NT2/D1 (cell line): ENCODE data around the gene TCERG1L.
"Not testable (repeated sequence)": the region's sequence is repeated elsewhere in the genome, so short reads cannot be mapped to it uniquely, and the experiment has no call there.

Experiments used
- DNase-seq: peaks from one replicate; pipeline ENCODE4 v3.0.0-alpha.2; 2011; ENCODE audit warnings: low read depth, low spot score
- H3K27me3 ChIP-seq: 2 replicates; pipeline ENCODE4 v1.6.0; 2011; ENCODE audit warnings: mild to moderate bottlenecking; ENCODE audit not compliant: insufficient read length, insufficient read depth
- H3K36me3 ChIP-seq: 2 replicates; pipeline ENCODE4 v1.6.1; 2011; ENCODE audit warnings: mild to moderate bottlenecking, low read length, mixed read lengths; ENCODE audit not compliant: insufficient read depth, insufficient read length
- H3K4me1 ChIP-seq: 2 replicates; pipeline ENCODE4 v1.5.1; 2011; ENCODE audit not compliant: insufficient read depth, insufficient read length
- H3K4me3 ChIP-seq: 2 replicates; pipeline ENCODE4 v1.5.1; 2011; ENCODE audit warnings: low read depth; ENCODE audit not compliant: insufficient read length
- H3K9ac ChIP-seq: 2 replicates; pipeline ENCODE4 v1.6.0; 2011; ENCODE audit warnings: low read depth; ENCODE audit not compliant: insufficient read length
- H3K9me3 ChIP-seq: 2 replicates; pipeline ENCODE4 v1.5.1; 2011; ENCODE audit warnings: mild to moderate bottlenecking, low read length; ENCODE audit not compliant: insufficient read depth
- SUZ12 ChIP-seq: IDR thresholded peaks from 2 replicates; pipeline ENCODE4 v1.6.1; 2011; ENCODE audit not compliant: insufficient read length, insufficient read depth; ENCODE audit errors: extremely low read depth
- YY1 ChIP-seq: IDR thresholded peaks from 2 replicates; pipeline ENCODE4 v1.6.1; 2011; ENCODE audit not compliant: insufficient read length, insufficient read depth
- ZNF274 ChIP-seq: IDR thresholded peaks from 2 replicates; pipeline ENCODE4 v1.6.1; 2011; ENCODE audit warnings: mild to moderate bottlenecking, low read depth, low read length

The TCERG1L gene

DNA sequence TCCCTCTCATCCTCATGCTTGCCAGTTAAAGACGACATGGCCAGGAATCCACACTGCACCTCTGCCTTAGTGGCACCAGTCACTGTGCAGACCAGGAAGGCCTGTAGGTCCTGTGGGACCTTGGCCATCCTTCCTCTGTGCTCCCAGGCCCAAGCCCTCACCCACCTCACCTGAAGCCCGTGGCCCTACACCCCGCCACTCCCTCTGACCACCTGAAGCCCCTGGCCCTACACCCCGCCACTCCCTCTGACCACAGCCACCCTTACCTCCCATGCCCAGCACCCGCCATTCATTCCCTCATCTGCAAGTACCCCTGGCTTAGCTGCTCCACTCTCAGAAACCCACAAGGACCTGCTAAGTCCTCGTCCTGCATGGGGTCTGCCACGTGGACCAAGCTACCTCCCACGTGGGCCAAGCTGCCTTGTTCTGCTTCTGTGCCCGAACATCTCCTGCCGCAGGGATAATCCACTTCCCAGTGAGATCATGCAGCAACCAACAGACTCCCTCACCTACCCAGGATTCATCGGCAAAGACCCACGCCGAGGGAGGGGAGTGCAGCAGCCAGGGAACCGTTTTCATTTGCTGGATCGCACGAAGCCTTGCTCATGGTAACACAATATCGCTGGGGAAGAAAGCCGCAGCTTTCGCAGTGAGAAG, 151.2 kb downstream of the TCERG1L start:
- Histone ChIP-seq H3K27me3 (no peaks in the 10 kb centered on the region), H3K4me1 (no peaks in the 10 kb centered on the region), H3K36me3 (no peaks in the 10 kb centered on the region), H3K9ac (no peak overlapping the region), H3K9me3 (no peaks in the 10 kb centered on the region), H3K4me3 (no peak overlapping the region)
- TF ChIP-seq SUZ12, result no peak
- TF ChIP-seq YY1, result no peak
- no peak for TF ChIP-seq ZNF274
- no peak for DNase-seq

DNA sequence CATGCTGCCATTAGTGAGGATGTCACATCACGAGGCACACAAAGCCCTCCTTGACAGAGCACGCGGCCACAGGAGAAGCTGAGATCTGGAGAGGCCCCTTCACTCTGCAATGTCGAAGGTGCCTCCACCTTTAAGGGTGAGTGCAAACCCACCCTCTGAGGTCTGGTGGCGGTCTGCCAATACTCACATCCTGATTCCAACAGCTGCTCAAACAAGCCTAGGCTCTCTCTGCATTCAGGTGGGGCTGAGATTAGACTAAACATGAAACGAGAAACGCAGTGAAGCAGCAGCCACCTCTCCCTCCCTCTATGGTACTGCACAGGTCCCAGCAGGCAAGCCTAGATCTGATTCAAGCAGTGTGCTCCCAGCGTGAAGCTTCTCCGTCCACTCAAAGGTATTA, 151.8 kb downstream of the TCERG1L start:
- no peaks in the 10 kb centered on the region for H3K9me3 ChIP-seq
- no peaks in the 10 kb centered on the region for H3K36me3 ChIP-seq
- H3K4me3 ChIP-seq, result no peak overlapping the region
- H3K4me1 ChIP-seq, result no peaks in the 10 kb centered on the region
- DNase-seq, result no peak
- no peak overlapping the region for H3K9ac ChIP-seq
- TF ChIP-seq YY1 (no peak), SUZ12 (no peak), ZNF274 (no peak)
- H3K27me3 ChIP-seq, result no peaks in the 10 kb centered on the region

DNA sequence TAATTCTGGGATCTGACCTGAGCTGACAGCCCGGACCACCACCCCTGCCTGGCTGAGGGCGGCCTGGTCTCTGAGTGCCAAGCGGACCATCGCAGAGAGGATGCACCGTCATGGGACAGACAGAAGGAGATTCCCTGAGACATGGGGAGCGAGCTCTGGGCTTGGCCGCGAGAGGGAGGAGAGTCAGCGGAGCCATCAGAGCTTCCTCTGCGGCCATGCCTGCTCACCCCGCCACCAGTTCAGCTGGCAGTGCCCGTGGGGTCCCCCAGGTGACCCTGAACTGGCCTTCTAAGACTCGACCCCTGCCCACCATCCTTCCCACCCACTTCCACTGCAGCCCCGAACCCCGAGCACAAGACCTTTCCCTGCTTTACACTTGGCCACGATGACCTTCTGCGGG, 152.8 kb downstream of the TCERG1L start:
- TF ChIP-seq ZNF274, result no peak
- no peak for TF ChIP-seq SUZ12
- TF ChIP-seq YY1, result no peak
- Histone ChIP-seq H3K4me3 (no peak overlapping the region), H3K9me3 (no peaks in the 10 kb centered on the region), H3K4me1 (no peaks in the 10 kb centered on the region), H3K9ac (no peak overlapping the region), H3K36me3 (no peaks in the 10 kb centered on the region), H3K27me3 (no peaks in the 10 kb centered on the region)
- no peak for DNase-seq

GRCh38 chr10:131157899-131158298, 153.6 kb downstream of the TCERG1L start:
- Histone ChIP-seq H3K9me3 (no peaks in the 10 kb centered on the region), H3K36me3 (no peaks in the 10 kb centered on the region), H3K9ac (no peak overlapping the region), H3K27me3 (no peaks in the 10 kb centered on the region), H3K4me1 (no peaks in the 10 kb centered on the region), H3K4me3 (no peak overlapping the region)
- no peak for DNase-seq
- TF ChIP-seq SUZ12 (no peak), ZNF274 (no peak)

DNA sequence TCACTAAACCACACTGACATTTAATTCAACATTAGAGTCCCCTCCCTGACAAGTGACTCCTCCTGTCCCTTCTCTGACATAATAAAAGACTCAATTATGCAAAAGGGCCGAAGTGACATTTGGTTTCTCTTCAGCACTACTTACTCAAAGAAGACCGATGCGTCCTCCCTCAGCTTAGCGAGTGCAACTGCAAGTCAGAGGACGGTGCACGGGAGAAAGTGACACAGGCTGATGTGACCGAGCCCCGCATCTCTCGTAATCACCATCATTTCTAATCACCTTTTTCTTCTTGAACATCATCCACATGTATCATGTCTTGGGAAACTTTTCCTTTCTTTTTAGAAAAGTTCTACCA, 155.7 kb downstream of the TCERG1L start:
- no peak for TF ChIP-seq SUZ12
- no peak for TF ChIP-seq YY1
- no peak for TF ChIP-seq ZNF274
- no peak for DNase-seq
- H3K36me3 ChIP-seq, result no peaks in the 10 kb centered on the region

GRCh38 chr10:131155218-131155875, 156.2 kb downstream of the TCERG1L start:
- no peak for DNase-seq
- H3K36me3 ChIP-seq, result no peaks in the 10 kb centered on the region
- H3K9me3 ChIP-seq, result no peaks in the 10 kb centered on the region; the same call in 1 of the 2 replicates
- no peak overlapping the region for H3K4me3 ChIP-seq
- H3K27me3 ChIP-seq, result no peaks in the 10 kb centered on the region
- H3K4me1 ChIP-seq, result no peaks in the 10 kb centered on the region
- TF ChIP-seq ZNF274 (no peak), YY1 (no peak), SUZ12 (no peak)
- H3K9ac ChIP-seq, result no peak overlapping the region

More for the DNA sequence above, 155.7 kb downstream of the TCERG1L start:
- no peaks in the 10 kb centered on the region for H3K4me1 ChIP-seq
- H3K27me3 ChIP-seq, result no peaks in the 10 kb centered on the region
- H3K9me3 ChIP-seq, result no peaks in the 10 kb centered on the region; the same call in 1 of the 2 replicates
- no peak overlapping the region for H3K4me3 ChIP-seq
- H3K9ac ChIP-seq, result no peak overlapping the region

DNA sequence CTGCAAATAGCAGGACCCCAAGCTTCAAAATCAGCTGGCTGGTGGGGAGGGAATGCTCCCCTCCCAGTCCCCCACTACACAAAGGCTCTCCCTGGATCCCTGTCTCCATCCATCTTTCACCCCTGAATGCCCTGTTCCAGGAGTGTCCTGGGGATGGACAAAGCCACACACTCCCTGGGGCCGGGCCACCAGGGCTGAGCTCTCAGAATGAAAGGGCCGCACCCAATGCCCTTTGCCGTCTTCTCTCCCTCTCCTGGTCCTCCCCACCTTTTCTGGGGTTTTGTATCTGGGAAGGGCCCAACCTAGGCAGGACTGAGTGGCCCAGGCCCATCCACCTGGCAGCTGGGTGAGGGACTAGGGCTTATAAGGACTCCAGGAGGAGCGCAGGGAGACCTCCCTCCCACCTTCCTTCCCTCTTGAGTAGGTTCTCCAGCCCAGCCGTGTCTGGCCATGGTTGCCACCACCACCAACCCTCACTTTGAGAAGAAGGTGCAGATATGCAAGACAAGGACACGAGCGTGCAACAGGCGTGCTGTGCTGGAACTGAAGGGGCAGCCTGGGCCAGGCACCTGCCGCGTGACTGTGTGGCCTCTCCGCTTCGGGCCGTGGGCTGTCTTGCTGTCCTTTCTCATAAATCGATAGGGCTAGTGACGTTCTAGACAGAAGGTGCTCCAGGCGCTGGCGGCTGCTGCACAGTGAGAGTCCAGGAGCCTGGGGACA, 157.1 kb downstream of the TCERG1L start:
- Histone ChIP-seq H3K9me3 (no peaks in the 10 kb centered on the region; the same call in 1 of the 2 replicates), H3K36me3 (no peaks in the 10 kb centered on the region), H3K4me3 (no peak overlapping the region), H3K9ac (no peak overlapping the region), H3K4me1 (no peaks in the 10 kb centered on the region), H3K27me3 (no peaks in the 10 kb centered on the region)
- TF ChIP-seq ZNF274, result no peak
- no peak for TF ChIP-seq YY1
- TF ChIP-seq SUZ12, result no peak
- DNase-seq, result no peak

DNA sequence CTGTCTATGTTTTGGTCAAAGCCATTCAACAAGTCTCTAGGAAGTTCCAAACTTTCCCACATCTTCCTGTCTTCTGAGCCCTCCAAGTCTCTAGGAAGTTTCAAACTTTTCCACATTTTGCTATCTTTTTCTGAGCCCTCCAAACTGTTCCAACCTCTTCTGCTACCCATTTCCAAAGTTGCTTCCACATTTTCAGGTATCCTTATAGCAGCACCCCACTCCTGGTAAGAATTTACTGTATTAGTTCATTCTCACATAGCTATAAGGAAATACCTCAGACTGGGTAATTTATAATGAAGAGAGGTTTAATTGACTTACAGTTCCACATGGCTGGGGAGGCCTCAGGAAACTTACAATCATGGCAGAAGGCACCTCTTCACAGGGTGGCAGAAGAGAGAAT, 159.1 kb downstream of the TCERG1L start:
- not testable (repeated sequence) for DNase-seq, H3K4me1 ChIP-seq

More for the DNA sequence above, 159.1 kb downstream of the TCERG1L start:
- H3K36me3 ChIP-seq, H3K9ac ChIP-seq, H3K9me3 ChIP-seq, H3K4me3 ChIP-seq, H3K27me3 ChIP-seq: not testable (repeated sequence)
